WTC11 (cell line): ENCODE measurements around the gene BBS5. TPM values are rescaled to one million over a fixed set of nuclear protein-coding genes. Genes with fewer than 3 reads are reported as not detected.

Experiments used
- ATAC-seq: fragments of 200-7000 bp; cut with Tn5 transposase; 2 replicates; pipeline ENCODE4 v1.10.0; 2021; ENCODE audit warnings: mild to moderate bottlenecking, moderate library complexity
- CTCF ChIA-PET: fragments of 300-600 bp; sonication (Branson Sonifier 250); formaldehyde crosslinking; loops from one replicate; lab custom pipeline; 2021; ENCODE audit warnings: antibody characterized with exemption; lab: Charles Lee
- POLR2A ChIA-PET: fragments of 350-600 bp; sonication (Branson Sonifier 250); formaldehyde crosslinking; loops from one replicate; lab custom pipeline; 2021; ENCODE audit warnings: antibody characterized with exemption; lab: Charles Lee
- DNase-seq: peaks from one replicate; pipeline ENCODE4 v3.0.0; 2021; ENCODE audit warnings: low spot score
- H3K27ac Mint-ChIP-seq: 2 replicates; pipeline ENCODE4 v1.8.0; 2021; ENCODE audit warnings: mixed read lengths
- H3K27me3 Mint-ChIP-seq: 2 replicates; pipeline ENCODE4 v1.8.0; 2021; ENCODE audit warnings: low read depth, mild to moderate bottlenecking, moderate library complexity, mixed read lengths
- H3K36me3 Mint-ChIP-seq: 2 replicates; pipeline ENCODE4 v1.8.0; 2021; ENCODE audit warnings: mixed read lengths
- H3K4me1 Mint-ChIP-seq: 2 replicates; pipeline ENCODE4 v1.8.0; 2022; ENCODE audit warnings: mixed read lengths
- H3K4me3 Mint-ChIP-seq: 2 replicates; pipeline ENCODE4 v1.8.0; 2021; ENCODE audit warnings: mild to moderate bottlenecking, moderate library complexity, mixed read lengths
- H3K9me3 Mint-ChIP-seq: 2 replicates; pipeline ENCODE4 v1.8.0; 2021; ENCODE audit warnings: mixed read lengths
- AFF4 ChIP-seq: sonication (generic); formaldehyde crosslinking; IDR thresholded peaks from 2 replicates; pipeline ENCODE4 v1.8.1; 2023; ENCODE audit warnings: mild to moderate bottlenecking, missing genetic modification reagents, borderline replicate concordance
- ATF3 ChIP-seq: sonication (generic); formaldehyde crosslinking; conservative IDR thresholded peaks from 2 replicates; pipeline ENCODE4 v1.8.1; 2022; ENCODE audit warnings: mild to moderate bottlenecking, missing genetic modification reagents
- CBFB ChIP-seq: sonication (generic); formaldehyde crosslinking; IDR thresholded peaks from 2 replicates; pipeline ENCODE4 v1.8.1; 2022; ENCODE audit warnings: mild to moderate bottlenecking, low read depth, missing genetic modification reagents
- E2F1 ChIP-seq: sonication (generic); formaldehyde crosslinking; IDR thresholded peaks from 2 replicates; pipeline ENCODE4 v1.8.0; 2022; ENCODE audit warnings: mild to moderate bottlenecking, missing genetic modification reagents
- EMX1 ChIP-seq: fragments of 250-450 bp; sonication (Bioruptor Pico); IDR thresholded peaks from 2 replicates; pipeline ENCODE4 v1.8.0; 2021; ENCODE audit warnings: mild to moderate bottlenecking
- GABPB1 ChIP-seq: sonication (generic); formaldehyde crosslinking; IDR thresholded peaks from 2 replicates; pipeline ENCODE4 v1.8.1; 2023; ENCODE audit warnings: mild to moderate bottlenecking, missing genetic modification reagents
- MLX ChIP-seq: sonication (generic); formaldehyde crosslinking; IDR thresholded peaks from 2 replicates; pipeline ENCODE4 v1.8.1; 2023; ENCODE audit warnings: mild to moderate bottlenecking, missing genetic modification reagents, moderate library complexity
- NR1H2 ChIP-seq: sonication (generic); formaldehyde crosslinking; IDR thresholded peaks from 2 replicates; pipeline ENCODE4 v1.9.0; 2021; ENCODE audit warnings: mild to moderate bottlenecking, moderate library complexity, missing genetic modification reagents
- RELA ChIP-seq: sonication (generic); formaldehyde crosslinking; IDR thresholded peaks from 2 replicates; pipeline ENCODE4 v1.8.1; 2022; ENCODE audit warnings: missing genetic modification reagents, mild to moderate bottlenecking, borderline replicate concordance
- STAT6 ChIP-seq: sonication (generic); formaldehyde crosslinking; conservative IDR thresholded peaks from 2 replicates; pipeline ENCODE4 v1.8.1; 2023; ENCODE audit warnings: mild to moderate bottlenecking, low read depth, missing genetic modification reagents, moderate library complexity
- TCF7 ChIP-seq: sonication (generic); formaldehyde crosslinking; IDR thresholded peaks from 2 replicates; pipeline ENCODE4 v1.8.0; 2022; ENCODE audit warnings: mild to moderate bottlenecking, low read depth, missing genetic modification reagents, moderate library complexity
- TEAD1 ChIP-seq: sonication (generic); formaldehyde crosslinking; IDR thresholded peaks from 2 replicates; pipeline ENCODE4 v1.8.0; 2022; ENCODE audit warnings: mild to moderate bottlenecking, missing genetic modification reagents
- TEAD4 ChIP-seq: sonication (generic); formaldehyde crosslinking; IDR thresholded peaks from 2 replicates; pipeline ENCODE4 v1.8.0; 2022; ENCODE audit warnings: mild to moderate bottlenecking, missing genetic modification reagents
- USF1 ChIP-seq: sonication (generic); formaldehyde crosslinking; IDR thresholded peaks from 2 replicates; pipeline ENCODE4 v1.8.0; 2022; ENCODE audit warnings: mild to moderate bottlenecking, missing genetic modification reagents
- USF2 ChIP-seq: sonication (generic); formaldehyde crosslinking; IDR thresholded peaks from 2 replicates; pipeline ENCODE4 v1.8.1; 2023; ENCODE audit warnings: mild to moderate bottlenecking, missing genetic modification reagents, moderate library complexity
- ZNF423 ChIP-seq: fragments of 250-450 bp; sonication (Bioruptor Pico); IDR thresholded peaks from 2 replicates; pipeline ENCODE4 v2.1.2; 2022; ENCODE audit warnings: mild to moderate bottlenecking, moderate library complexity
- ZNF532 ChIP-seq: fragments of 250-450 bp; sonication (Bioruptor Pico); IDR thresholded peaks from 2 replicates; pipeline ENCODE4 v1.9.0; 2021; ENCODE audit warnings: mild to moderate bottlenecking, borderline replicate concordance
- ZSCAN18 ChIP-seq: fragments of 250-450 bp; sonication (Bioruptor Pico); IDR thresholded peaks from 2 replicates; pipeline ENCODE4 v2.1.2; 2022; ENCODE audit warnings: mild to moderate bottlenecking, moderate library complexity
- total RNA-seq: library from RNA; stranded (reverse); gene quantifications from 3 replicates; pipeline ENCODE4 v1.2.3, GENCODE V29; 2021

Gene BBS5
- total RNA-seq, 1 experiment from 2014 or later, result 0.90 TPM

- Mint-ChIP-seq H3K27ac (no peak overlapping the region), H3K4me1 (no peaks in the 10 kb centered on the region), H3K4me3 (no peak overlapping the region), H3K9me3 (peaks cover 5% of the 10 kb centered on the region), H3K27me3 (no peaks in the 10 kb centered on the region), H3K36me3 (no peaks in the 10 kb centered on the region)
- ChIA-PET CTCF (no interaction called here), POLR2A (no interaction called here)
- DNase-seq (no peak), ATAC-seq (no peak)
- TF ChIP-seq GABPB1 (CRISPR knock-in tag) (no peak), USF1 (CRISPR knock-in tag) (no peak)
- TF ChIP-seq, all 79 proteins: peak for 0
Measured at GRCh38 chr2:169490834-169491233, 11.5 kb downstream of the BBS5 start.

GRCh38 chr2:169491378-169491777 is 12.1 kb downstream of the BBS5 start:
- no peaks in the 10 kb centered on the region for H3K4me1 Mint-ChIP-seq
- H3K9me3 Mint-ChIP-seq, result peaks cover 5% of the 10 kb centered on the region
- DNase-seq (no peak), ATAC-seq (no peak)
- H3K4me3 Mint-ChIP-seq, result no peak overlapping the region
- no peaks in the 10 kb centered on the region for H3K27me3 Mint-ChIP-seq
- H3K36me3 Mint-ChIP-seq, result no peaks in the 10 kb centered on the region
- POLR2A ChIA-PET, result no interaction called here
- CTCF ChIA-PET, result interaction anchor here (0.7 kb wide), 1 partner anchor 834 kb away, joined by 3 read pairs; no protein-coding TSS in a partner anchor
- no peak overlapping the region for H3K27ac Mint-ChIP-seq
- TF ChIP-seq STAT6 (CRISPR knock-in tag) (no peak), TCF7 (CRISPR knock-in tag) (no peak), MLX (no peak), RELA (CRISPR knock-in tag) (no peak), NR1H2 (CRISPR knock-in tag) (no peak), E2F1 (no peak), USF2 (CRISPR knock-in tag) (no peak), ZNF532 (CRISPR knock-in tag) (no peak), TEAD4 (CRISPR knock-in tag) (no peak), TEAD1 (CRISPR knock-in tag) (no peak), AFF4 (CRISPR knock-in tag) (no peak), ZNF423 (CRISPR knock-in tag) (no peak), EMX1 (CRISPR knock-in tag) (no peak), CBFB (CRISPR knock-in tag) (no peak), ZSCAN18 (no peak), ATF3 (CRISPR knock-in tag) (no peak)
